ENCODE results near the gene RTN4R.
"Not testable (repeated sequence)": the region's sequence is repeated elsewhere in the genome, so short reads cannot be mapped to it uniquely, and the experiment has no call there.

DNA sequence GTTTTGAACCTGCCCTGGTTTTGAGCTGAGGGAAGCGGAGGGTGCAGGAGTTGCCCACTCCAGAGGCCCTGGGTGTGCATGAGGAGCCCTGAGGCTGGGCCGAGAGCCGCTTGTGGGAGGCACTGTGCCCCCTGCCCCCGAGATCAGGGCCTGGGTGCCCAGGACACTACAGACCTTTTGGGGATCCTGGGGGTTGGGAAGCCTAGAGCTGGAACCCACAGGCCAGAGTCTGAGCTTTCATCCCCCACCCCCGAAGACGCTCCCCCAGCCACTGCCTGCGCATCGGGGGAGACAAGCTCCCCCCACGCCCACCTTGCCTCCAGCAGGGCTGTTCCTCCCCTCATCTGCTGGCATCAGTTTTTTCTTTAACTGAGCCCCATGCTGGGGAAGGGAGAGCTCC, 13.4 kb upstream of the RTN4R start:
- TF ChIP-seq, protein P1, sequence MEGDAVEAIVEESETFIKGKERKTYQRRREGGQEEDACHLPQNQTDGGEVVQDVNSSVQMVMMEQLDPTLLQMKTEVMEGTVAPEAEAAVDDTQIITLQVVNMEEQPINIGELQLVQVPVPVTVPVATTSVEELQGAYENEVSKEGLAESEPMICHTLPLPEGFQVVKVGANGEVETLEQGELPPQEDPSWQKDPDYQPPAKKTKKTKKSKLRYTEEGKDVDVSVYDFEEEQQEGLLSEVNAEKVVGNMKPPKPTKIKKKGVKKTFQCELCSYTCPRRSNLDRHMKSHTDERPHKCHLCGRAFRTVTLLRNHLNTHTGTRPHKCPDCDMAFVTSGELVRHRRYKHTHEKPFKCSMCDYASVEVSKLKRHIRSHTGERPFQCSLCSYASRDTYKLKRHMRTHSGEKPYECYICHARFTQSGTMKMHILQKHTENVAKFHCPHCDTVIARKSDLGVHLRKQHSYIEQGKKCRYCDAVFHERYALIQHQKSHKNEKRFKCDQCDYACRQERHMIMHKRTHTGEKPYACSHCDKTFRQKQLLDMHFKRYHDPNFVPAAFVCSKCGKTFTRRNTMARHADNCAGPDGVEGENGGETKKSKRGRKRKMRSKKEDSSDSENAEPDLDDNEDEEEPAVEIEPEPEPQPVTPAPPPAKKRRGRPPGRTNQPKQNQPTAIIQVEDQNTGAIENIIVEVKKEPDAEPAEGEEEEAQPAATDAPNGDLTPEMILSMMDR (IDR thresholded peaks at IDR 0.05), result not testable (repeated sequence)
- TF ChIP-seq EP300 (IDR thresholded peaks at IDR 0.05); POLR2AphosphoS5 (IDR thresholded peaks at IDR 0.05); POLR2A (IDR thresholded peaks at IDR 0.05; ENCODE audit: low read depth): not testable (repeated sequence)
